Fibroblast of pulmonary artery (primary cell): ENCODE measurements around the gene CRYBG1.
A peak's percentile ranks its signal among the peaks of the same experiment; 100 is the strongest.

Source experiments
- DNase-seq: peaks from one replicate; pipeline ENCODE4 v3.0.0-alpha.2; 2010; ENCODE audit warnings: low read depth
- H3K4me3 ChIP-seq: replicated peaks from 2 replicates; pipeline ENCODE4 v1.5.1; 2011; ENCODE audit warnings: low read depth, mild to moderate bottlenecking, control low read depth, low read length, moderate library complexity
- CTCF ChIP-seq: IDR thresholded peaks from 2 replicates; pipeline ENCODE4 v1.5.1; 2011; ENCODE audit warnings: mild to moderate bottlenecking, control low read depth, low read length, inconsistent platforms; ENCODE audit errors: missing control alignments

Gene CRYBG1

DNA sequence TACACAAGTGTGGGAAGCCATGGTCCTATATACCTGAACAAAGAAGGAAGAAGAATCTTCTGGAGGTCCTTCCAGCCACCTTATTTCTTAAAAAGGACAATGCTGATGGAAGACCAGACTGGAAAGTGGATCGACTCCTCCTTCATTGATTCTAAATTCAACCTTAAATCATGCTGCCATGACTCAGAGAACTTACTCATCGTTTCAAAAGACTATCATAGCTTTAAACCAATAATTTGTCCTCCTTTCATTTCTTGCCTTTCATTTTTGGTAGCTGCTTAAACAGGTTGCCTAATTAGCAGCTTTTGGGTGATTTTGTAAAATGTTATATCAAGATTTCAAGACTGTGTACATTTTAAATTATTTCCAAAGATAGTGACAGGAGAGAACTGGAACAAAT, 208.0 kb downstream of the CRYBG1 start:
- H3K4me3 ChIP-seq: no peak overlapping the region
- no peak for TF ChIP-seq CTCF
- DNase-seq: no peak

DNA sequence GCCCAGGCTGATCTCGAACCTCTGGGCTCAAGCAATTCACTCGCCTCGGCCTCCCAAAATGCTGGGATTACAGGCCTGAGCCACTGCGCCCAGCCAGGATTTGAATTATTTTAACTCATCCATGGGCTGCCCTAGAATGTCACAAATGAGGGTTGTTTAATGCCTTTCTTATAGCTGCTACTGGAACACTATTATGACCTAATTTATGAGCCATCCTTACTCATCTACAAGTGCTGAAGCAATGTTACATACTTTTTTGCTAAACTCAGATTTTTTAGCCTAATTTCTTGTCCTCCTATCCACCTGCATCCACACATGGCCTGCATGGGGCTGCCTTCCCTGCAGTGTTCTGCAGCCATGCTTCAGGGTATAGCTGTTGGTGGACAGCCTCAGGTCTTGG, 208.9 kb downstream of the CRYBG1 start:
- no peak for TF ChIP-seq CTCF
- H3K4me3 ChIP-seq: no peak overlapping the region
- DNase-seq: no peak

GRCh38 chr6:106572436-106572835, 211.9 kb downstream of the CRYBG1 start:
- no peak overlapping the region for H3K4me3 ChIP-seq
- TF ChIP-seq CTCF: no peak
- no peak for DNase-seq

DNA sequence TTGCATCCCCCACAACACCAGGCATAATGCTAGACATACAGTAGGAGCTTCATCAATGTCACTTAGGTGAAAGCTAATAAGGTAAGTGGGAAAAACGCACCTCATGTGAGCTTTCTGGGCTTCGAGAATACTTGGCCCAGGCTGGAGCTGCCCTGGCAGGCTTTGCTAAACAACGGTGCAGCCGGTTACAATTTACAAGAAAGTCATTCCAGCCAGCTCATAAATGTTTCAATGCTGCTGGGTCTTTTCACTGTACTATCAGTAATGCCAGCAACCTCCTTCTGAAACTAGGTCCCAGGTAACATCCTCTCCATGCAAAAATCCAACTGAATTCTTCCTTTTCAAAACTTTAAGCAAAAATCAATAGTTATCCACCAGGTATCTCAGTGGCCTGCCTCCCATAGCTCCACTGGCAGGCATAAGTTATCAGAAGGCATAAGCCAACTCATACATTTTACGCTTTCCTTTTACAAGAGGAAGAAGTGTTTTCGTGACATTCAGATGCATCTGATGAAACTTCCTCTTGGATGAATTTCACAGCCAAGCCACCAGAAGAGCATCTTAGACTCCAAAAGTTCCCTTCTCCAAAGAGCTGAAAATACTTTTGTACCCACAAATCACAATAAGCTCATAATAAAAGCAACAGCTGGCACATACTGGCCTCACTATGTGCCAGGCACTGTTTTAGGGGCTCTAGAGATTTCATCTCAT, 212.5 kb downstream of the CRYBG1 start:
- no peak for TF ChIP-seq CTCF
- no peak overlapping the region for H3K4me3 ChIP-seq
- DNase-seq: no peak

GRCh38 chr6:106574741-106575458, 214.4 kb downstream of the CRYBG1 start:
- peak; percentile 70 for DNase-seq
- no peak overlapping the region for H3K4me3 ChIP-seq
- TF ChIP-seq CTCF: no peak

GRCh38 chr6:106579281-106579680, 218.8 kb downstream of the CRYBG1 start:
- peak; percentile 10 for DNase-seq
- no peak overlapping the region for H3K4me3 ChIP-seq
- no peak for TF ChIP-seq CTCF
